ENCODE measurements around the gene SULT2B1. TPM values are rescaled to one million over a fixed set of nuclear protein-coding genes. Genes with fewer than 3 reads are reported as not detected.
"Not testable (repeated sequence)": the region's sequence is repeated elsewhere in the genome, so short reads cannot be mapped to it uniquely, and the experiment has no call there.

SULT2B1 gene
- 0.82 TPM for total RNA-seq

GRCh38 chr19:48551437-48552302 is at the start of gene SULT2B1:
SULT2B1 (plus strand) TSS chr19:48552172; CDS start chr19:48552253, 81 bp downstream.
- FAIRE-seq (no peak), DNase-seq (ENCODE audit: low spot score in 2 of 2) (no peak)

GRCh38 chr19:48502350-48503018 is 49.5 kb upstream of the SULT2B1 start:
- FAIRE-seq (no peak), DNase-seq (ENCODE audit: low spot score in 2 of 2) (peak in 1 of 2 donors; percentile 11)

DNA sequence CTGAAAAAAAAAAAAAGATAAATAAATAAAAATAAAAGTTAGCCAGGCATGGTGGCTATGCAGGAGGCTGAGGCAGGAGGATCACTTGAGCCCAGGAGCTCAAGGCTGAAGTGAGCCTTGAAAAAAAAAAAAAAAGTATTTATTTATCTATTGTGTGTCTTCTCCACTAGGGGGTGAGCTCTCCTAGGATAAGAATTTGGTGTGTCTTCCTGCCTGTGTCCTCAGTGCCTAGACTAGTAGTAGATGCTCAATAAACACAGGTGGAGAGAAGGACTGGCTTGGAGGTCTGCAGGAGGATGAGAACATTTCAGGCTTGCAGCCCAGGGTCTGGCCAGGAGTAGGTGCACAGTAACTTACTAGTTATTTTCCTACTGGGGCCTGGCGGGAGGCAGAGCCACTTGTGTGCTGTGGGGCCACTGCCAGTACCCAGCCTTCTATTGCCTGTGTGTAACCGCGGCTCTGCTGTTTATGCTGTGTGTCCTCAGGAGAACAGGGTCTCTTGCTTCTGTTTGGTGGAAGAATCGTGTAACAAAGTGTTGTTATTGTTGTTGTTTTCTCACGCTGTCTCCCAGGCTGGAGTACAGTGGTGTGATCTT is 45.7 kb upstream of the SULT2B1 start:
- DNase-seq (ENCODE audit: low spot score in 2 of 2) (peak; percentile 37 to 41), FAIRE-seq (no peak)

GRCh38 chr19:48507911-48508439 is 44.0 kb upstream of the SULT2B1 start:
- no peak for FAIRE-seq

DNA sequence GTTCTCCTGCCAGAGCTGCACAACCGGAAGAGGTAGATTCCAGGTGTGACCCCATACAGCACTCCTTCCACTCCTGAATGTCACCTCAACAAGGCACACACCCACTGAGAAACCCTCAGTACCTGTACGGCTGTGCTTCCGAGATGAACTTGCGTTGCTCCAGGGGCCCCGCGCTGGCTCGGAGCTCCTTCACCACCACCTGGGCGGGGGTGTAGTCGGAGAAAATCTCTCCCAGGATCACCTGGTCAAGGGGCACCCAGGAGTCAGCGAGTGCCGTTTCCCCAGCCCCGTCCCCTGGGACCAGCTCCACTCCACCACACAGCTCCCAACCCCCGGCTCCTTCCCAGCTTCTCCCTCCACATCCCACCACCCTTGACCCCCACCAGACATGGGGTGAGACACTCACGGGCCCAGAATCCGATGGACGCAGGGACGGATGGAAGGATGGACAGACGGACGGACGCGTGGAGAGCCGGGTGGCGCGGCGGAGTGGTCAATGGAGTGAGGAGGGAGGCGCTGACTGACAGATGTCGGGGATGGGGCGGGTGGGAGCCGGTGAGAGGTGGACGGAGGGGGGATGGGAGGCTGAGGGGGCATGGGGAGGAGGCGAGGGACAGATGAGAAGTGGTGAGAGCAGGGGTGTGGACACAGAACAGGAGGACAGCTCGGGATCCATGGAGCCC is 43.1 kb upstream of the SULT2B1 start:
- FAIRE-seq, result no peak
- DNase-seq (ENCODE audit: low spot score in 2 of 2), result no peak

More at GRCh38 chr19:48507911-48508439, 44.0 kb upstream of the SULT2B1 start:
- DNase-seq (ENCODE audit: low spot score in 2 of 2), result peak in 1 of 2 donors; percentile 3

DNA sequence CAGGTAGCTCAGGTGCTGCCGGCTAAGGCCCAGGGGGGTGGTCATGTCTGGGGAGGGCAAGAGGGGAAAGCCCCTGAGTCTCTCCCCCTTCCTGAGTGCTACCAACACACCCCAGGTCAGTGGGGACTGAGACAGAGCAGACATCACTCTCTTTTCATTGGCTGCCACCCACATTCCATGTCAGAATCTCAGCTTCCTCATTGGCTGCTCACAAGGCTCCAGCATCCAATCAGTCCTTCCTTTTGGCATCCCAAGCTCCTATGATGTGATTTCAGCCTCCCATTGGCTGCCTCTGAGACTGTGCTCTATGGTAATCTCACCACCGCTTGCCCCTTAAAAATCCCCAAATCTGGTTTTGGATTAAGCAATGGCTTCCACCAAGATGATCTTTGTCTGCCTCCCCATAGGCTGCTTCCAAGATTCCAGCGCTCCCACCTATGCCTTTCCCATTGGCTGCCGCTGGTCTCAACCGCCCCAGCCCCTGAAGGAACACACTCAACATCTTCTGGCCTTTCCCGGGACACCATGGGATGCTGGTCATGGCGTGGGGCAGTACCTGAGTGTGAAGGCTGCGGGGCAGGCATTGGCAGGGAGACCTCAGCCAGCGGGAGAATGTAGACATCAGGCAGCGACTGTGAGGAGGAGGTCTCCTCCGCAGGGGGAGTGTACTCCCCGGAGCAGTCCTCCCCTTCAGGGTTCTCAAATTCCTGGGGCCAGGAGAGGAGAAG is 42.3 kb upstream of the SULT2B1 start:
- FAIRE-seq, result no peak

DNA sequence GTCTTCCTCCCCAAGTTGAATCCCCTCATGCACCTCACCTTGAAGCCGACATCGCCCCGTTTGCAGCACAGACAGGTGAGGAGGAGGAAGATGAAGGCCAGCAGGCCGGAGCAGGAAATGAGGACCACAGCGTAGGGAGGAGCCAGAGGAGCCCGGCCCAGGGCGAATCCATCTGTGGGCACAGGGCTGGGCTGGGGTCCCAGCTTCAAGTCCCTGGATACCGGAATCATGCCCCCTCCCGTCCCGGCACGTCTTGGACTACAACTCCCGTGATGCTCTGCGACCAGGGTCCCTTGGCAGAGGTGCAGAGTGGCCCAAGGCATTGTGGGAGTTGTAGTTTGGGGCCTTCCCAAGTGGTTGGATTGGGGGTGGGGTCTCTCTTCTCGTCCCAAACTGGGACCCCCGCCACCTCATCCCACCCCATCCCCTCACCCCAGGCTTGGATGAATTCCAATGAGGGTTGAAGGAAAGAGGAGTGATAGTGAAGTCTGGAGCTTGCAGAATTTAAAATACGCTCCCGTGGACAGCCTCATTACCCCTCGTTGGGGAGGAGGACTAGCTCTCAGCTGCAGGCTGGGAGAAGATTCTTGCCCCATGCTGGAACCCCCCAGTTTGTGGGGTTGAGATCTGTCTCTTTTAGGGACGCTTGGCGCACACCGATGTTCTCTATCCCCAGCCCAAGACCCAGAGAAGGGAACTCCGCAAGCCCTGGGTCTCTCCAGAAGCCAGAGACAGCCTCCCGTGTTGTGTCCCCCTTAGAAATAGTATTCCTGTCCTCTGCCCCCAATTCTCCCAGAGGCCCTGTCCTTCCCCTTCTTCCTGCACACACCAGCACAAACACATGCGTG is 41.3 kb upstream of the SULT2B1 start:
- DNase-seq (ENCODE audit: low spot score in 2 of 2), result peak; percentile 84 to 87
- no peak for FAIRE-seq

More for the DNA sequence above, 42.3 kb upstream of the SULT2B1 start:
- DNase-seq (ENCODE audit: low spot score in 2 of 2), result peak in 1 of 2 donors; percentile 57

DNA sequence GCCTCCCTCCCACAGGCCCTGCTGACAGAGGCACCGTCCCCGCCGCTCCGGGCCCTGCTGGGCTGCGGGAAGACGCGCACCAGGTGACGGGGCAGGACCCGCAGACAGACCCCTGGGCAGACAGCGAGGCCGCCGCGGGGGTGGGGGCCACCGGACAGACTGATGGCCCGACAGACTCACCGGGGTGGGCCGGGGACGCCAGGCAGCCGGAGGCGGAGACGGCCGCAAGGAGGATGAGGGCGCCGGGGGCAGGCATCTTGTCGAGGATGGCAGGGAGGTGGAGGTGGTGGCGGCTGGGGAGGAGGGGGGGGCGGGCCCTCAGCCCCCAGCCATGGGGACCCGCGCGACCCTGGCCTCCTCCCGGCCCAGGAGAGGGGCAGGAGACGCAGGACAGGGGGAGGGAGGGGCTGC is 40.6 kb upstream of the SULT2B1 start:
- no peak for FAIRE-seq
- no peak for DNase-seq (ENCODE audit: low spot score in 2 of 2)

DNA sequence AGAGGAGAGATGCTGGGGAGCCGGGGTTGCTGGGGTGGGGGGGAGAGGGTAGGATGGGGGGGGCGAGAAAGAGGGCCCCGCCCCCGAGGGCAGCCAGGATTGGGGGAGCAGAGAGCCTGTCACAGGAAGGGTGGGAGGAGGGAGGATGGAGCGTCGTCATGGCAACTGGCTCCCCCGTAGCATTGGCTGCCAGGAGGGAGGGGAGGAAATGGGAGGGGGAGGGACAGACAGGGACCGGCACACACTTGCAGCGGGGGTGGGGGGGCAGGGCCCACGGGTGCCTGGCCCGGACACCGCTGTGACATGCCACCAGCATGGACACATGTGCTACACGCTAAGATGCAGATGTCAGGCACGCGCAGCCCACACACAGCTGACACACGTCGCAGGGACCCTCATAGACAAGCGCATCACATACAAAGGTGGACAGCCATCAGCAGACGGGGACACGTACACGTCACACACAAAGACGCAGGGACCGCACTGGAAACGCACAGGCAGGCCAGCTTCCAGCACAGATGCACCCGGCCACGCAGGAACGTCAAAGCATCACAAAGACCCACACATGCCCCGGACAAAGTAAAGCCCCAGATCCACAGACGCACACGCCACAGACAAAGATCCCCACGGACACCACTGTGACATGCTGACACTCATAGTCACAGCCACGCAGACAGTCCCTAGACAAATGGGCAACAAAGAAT is 40.0 kb upstream of the SULT2B1 start, which contains the start of gene LMTK3:
TSS of gene LMTK3 (minus strand) at position 36 of the 704 bp plus-strand sequence. CDS start 259 bp downstream, outside the sequence.
- FAIRE-seq (no peak), DNase-seq (ENCODE audit: low spot score in 2 of 2) (peak; percentile 95 to 96)

- no peak for FAIRE-seq
- no peak for DNase-seq (ENCODE audit: low spot score in 2 of 2)
Observed at GRCh38 chr19:48512504-48513288, 39.3 kb upstream of the SULT2B1 start.

DNA sequence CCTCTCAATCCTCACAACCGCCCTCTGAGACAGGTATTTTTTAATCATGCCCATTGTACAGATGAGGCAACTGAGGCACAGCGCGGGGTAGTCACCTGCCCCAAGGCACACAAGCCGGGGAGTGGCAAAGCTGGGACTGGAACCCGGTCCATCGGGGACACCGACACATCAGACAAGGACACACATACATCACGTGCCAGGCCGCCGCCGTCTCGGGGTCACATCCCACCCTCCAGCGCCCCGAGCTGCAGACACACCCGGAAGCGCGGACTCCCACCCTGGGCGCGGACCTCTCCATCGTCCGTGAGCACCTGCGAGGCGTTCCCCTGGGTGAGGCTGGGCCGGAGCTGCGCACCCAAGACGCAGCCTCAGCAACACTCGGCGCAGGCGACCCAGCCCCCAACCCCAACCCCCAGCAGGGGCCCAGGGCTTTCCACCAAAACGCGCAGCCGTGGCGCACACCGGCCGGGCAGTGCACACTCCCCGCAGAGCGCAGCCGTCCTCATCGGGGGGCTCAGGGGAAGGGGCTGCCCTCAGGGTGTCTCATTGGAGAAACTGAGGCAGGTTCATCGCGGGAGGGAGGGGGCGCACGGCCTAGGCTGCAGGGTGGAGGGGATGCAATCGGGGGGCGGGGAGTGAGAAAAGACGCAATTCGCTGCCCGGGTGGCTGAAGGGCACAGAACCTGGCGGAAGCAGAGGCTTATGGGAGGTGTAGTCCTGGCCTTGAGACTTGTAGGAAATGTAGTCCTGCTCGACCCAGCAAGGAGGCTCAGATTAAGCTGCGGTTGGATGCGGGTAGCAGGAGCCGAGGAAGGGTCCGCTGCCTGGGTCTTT is 38.5 kb upstream of the SULT2B1 start:
- FAIRE-seq, result no peak
- DNase-seq (ENCODE audit: low spot score in 2 of 2), result peak in 1 of 2 donors; percentile 77

- no peak for DNase-seq (ENCODE audit: low spot score in 2 of 2)
- FAIRE-seq, result no peak
Observed at GRCh38 chr19:48514123-48514458, 37.9 kb upstream of the SULT2B1 start.

DNA sequence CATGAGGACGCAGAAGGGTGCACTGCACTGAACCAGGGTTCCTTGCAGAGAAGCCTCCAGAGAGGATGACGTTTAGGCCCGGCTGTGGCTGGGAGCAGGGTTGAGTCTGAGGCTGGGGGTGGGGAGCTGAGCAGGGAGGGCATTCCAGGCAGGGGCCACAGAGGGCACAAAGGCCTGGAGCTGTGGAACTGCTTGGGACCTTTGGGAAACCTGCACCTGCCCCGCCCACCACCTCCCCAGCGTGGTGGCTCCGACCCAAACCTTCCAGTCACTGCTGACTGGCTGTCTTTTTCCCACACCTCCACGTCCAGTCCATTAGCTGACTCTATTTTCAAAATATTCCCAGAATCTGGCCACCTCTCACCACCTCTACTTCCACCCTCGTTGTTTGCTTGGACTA is 35.4 kb upstream of the SULT2B1 start:
- FAIRE-seq, result no peak
- DNase-seq (ENCODE audit: low spot score in 2 of 2), result no peak

DNA sequence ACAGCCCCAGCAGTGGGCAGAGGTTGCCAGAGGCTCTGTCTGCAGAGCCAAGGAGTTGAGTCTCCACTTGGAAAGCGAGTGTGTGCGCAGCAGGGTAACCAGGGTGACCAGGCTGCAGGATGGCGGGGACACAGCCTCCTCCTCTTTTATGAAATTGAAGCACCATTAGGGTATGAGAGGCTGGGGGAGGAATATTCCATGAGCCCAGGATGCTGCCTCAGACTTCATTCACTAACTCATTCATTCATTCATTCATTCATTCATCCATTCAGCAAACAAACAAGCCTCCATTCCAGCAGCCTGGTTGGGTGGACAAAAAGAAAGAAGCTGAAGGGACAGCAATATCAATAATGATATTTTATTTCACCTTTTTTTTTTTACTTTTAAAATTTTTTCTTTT is 33.8 kb upstream of the SULT2B1 start:
- no peak for DNase-seq (ENCODE audit: low spot score in 2 of 2)
- FAIRE-seq, result no peak

- not testable (repeated sequence) for DNase-seq (ENCODE audit: low spot score in 2 of 2); FAIRE-seq
Observed at GRCh38 chr19:48519426-48519825, 32.5 kb upstream of the SULT2B1 start.

GRCh38 chr19:48520134-48520533 is 31.8 kb upstream of the SULT2B1 start:
- FAIRE-seq, result no peak
- DNase-seq (ENCODE audit: low spot score in 2 of 2), result no peak
